Astrocyte (in vitro differentiated cells and primary cell): Measurements from ENCODE around the gene KBTBD13.

Source experiments
- CTCF ChIP-seq: IDR thresholded peaks from 2 replicates; pipeline ENCODE4 v1.5.1; 2011; ENCODE audit warnings: low read depth, mild to moderate bottlenecking, inconsistent platforms, low read length, moderate library complexity; ENCODE audit not compliant: insufficient read depth
- EZH2 ChIP-seq: IDR thresholded peaks from 2 replicates; pipeline ENCODE4 v1.6.1; 2012; ENCODE audit warnings: mild to moderate bottlenecking, low read length, inconsistent platforms; ENCODE audit not compliant: insufficient read depth

GRCh38 chr15:65062726-65063125 lies 13.8 kb upstream of the KBTBD13 start:
- TF ChIP-seq CTCF (no peak), EZH2 (no peak)
